Right renal pelvis (tissue), 4 donors: ENCODE data around the gene SIRT4. TPM values are rescaled to one million over a fixed set of nuclear protein-coding genes. Genes with fewer than 3 reads are reported as not detected.
"Not testable (repeated sequence)": the region's sequence is repeated elsewhere in the genome, so short reads cannot be mapped to it uniquely, and the experiment has no call there.

Experiments
- DNase-seq, 4 donors: peaks; one replicate each; pipeline ENCODE4 v3.0.0-alpha.2; 2013; ENCODE audit warnings: low read depth in 4 of 4, low spot score in 3 of 4, missing footprints in 1 of 4
- polyA plus RNA-seq, 4 donors: library from polyadenylated mRNA; unstranded; fragments of 120-200 nt; gene quantifications; one replicate each; pipeline ENCODE4 v1.2.1, GENCODE V29; 2013; ENCODE audit not compliant: insufficient read length in 4 of 4

The SIRT4 gene, protein sequence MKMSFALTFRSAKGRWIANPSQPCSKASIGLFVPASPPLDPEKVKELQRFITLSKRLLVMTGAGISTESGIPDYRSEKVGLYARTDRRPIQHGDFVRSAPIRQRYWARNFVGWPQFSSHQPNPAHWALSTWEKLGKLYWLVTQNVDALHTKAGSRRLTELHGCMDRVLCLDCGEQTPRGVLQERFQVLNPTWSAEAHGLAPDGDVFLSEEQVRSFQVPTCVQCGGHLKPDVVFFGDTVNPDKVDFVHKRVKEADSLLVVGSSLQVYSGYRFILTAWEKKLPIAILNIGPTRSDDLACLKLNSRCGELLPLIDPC
- 1 to 10 TPM; 2.7 to 5.7 (median 3.9) TPM for polyA plus RNA-seq

DNA sequence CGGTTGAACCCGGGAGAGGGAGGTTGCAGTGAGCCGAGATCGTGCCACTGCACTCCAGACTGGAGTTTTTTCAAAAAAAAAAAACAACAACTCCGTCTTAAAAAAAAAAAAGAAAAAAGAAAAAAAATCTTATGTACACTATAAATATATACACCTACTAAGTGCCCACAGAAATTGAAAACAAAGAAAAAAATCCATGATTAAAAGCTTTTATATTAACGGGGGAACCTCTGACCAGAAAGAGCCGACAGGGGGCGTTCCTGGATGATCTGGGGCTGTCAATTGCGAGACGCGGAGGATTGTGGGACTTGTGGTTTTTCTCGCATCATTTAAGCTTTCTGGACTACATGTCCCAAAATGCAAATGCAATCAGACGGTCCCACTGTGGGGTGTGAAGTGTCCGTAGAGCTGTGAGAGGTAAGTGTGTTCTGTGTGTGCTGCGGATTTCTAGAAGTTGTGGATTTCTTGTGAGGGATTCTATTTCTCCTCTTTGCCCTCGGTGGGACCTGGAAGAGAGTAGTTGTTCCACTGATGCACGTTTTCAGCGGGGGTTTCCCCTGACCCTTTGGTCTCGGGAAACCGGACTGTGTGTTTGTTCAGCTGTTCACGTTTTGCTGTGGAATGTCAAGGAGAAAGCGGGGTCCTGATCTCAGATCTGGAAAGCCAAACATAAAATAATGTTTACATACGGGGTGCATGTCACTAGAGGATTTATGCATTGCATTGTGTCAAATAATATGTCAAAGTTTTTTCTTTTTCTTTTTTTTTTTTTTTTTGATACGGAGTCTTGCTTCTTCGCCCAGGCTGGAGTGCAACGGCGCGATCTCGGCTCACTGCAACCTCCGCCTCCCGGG, at the start of gene SIRT4:
SIRT4 (plus strand) TSS at position 360 of the 854 bp plus-strand sequence. CDS start 1,241 bp downstream, outside the sequence.
- peak; percentile 90 to 93 (median 92) for DNase-seq

DNA sequence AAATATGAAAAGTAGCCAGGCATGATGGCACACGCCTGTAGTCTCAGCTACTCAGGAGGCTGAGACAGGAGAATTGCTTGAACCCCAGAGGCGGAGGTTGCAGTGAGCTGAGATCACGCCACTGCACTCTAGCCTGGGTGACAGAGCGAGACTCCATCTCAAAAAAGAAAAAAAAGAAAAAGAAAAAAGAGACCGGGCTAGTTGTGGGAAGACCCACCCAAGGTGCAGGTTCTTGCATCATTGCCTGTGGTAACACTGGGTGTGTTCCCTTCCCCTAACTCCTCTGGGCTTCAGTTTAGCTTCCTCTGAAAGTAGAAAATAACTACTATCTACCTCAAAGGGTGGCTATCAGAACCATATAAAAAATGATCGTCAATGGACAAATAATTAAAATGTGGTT, 48.8 kb upstream of the SIRT4 start:
- not testable (repeated sequence) for DNase-seq

DNA sequence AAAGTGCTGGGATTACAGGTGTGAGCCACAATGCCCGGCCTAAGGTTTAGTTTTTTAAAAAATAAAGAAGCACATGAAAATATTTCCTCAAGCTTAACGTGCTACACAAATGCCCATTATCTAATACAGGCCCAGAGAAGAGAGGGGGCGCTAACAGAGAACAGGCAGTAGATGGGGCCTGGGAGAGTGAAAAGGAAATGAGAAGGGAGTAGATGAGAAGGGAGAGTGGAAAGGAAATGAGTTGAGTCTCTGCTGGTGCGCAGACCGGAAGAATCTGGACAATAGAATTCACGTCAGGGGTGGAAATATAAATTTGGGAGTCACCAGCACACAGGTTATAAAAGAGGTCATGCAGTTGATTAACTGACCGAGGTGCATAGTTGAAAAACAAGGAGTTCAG, 47.3 kb upstream of the SIRT4 start:
- DNase-seq, result no peak

DNA sequence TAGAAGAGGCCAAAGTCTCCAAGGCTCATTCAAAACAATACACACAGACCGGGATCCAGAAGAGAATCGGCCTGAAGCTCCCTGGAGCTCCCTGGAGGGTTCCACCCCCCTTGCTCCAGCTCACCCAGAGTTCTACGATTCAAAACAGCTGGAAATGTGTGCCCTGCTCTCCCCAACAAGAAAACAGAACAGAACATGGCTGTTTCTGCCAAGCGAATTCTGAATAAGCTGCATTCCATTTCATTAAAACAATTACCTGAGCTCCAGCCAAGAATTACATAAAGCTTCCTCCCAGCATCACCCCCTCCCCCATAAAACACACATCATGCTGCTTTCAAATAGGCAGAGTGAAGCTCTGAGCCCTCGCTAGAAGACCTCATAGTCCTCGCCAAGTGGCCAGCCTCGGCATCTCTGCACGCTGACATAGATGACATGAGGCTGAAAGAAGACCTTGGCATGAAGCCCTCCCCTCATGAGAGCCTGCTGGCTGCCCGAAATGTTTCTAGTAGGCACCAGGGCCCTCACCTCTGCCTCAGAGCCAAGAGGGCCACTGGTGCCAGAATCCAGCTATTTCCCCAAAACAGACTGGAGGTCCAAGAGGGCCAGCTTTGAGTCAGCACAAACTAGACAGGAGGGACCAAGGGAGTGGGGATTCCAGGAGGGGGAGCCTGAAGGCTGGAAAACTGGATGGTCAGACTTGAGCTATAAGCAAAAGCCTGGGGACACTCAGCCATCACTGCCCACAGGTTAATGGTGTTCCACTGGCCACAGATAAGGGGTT, 44.9 kb upstream of the SIRT4 start:
- peak in 1 of 4 donors; percentile 63 for DNase-seq

DNA sequence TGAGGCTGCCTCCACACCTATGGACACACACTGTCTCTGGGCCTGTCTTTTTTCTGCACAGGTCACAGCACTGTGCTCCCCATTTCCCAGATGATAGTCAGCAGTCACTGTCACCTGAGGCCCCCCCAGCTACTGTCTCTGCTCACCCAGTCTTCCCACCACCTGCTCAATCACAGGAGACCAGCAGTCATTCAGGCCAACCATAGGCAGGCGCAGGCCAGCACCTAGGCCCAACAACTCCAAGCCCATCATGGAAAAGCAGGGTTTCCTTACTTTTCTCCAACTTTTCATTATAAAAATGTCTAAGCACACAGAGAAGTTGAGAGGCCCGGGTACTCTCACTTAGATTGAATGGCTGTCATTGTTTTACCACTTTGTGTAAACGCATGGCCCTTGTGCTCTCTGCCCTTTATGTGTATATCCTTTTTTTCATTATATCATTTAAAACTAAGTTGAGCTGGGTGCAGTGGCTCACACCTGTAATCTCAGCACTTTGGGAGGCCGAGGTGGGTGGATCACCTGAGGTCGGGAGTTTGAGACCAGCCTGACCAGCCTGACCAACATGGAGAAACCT, 43.7 kb upstream of the SIRT4 start:
- no peak for DNase-seq

DNA sequence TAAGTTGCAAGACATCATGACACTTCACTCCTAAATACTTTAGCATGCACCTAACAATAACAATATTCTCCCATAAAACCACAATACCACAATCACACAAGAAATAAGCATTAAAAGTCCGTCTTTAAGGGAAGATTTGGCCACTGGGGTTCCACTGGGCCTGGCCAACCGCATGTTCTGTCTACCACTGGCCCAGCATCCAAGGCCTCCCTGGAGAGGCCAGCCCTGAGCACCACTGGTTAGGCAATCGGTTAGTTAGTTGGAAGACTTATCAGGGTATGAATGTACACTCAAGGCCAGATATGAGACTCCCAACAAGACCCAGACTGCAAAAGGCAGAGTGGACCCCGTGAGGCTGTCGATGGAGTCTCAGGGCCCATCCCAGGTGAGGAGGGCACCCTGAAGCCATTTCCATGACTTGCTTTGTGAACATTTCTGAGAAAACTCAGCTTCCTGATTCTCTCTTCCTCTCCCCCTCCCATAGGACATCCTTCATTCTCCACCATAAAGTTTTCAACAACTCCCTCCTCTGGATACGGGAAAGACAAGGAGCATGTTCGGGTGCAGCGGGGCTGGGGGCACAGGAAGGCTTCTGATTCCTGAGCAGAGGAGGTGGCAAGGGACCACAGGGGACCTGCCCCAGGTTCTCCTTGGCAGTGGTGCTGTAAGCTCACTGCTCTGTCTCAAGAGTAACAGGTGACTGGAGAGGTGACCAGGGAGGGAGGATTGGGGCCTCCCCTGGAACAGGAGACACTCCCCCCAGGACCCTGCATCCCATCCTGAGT, 42.5 kb upstream of the SIRT4 start:
- DNase-seq, result no peak

DNA sequence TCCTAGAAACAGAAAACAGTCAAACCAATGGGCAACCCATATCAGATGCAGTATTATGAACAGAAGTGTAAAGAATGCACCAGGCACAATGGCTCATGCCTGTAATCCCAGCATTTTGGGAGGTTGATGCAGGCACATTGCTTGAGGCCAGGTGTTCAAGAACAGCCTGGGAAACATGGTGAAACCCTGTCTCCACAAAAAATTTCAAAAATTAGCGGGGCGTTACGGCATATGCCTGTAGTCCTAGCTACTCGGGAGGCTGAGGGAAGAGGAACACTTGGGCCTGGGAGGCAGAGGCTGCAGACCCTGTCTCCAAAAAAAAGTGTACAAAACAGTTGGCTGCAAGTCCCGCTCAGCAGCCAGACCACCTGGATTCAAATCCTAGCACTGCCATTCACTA, 41.5 kb upstream of the SIRT4 start:
- DNase-seq, result no peak

DNA sequence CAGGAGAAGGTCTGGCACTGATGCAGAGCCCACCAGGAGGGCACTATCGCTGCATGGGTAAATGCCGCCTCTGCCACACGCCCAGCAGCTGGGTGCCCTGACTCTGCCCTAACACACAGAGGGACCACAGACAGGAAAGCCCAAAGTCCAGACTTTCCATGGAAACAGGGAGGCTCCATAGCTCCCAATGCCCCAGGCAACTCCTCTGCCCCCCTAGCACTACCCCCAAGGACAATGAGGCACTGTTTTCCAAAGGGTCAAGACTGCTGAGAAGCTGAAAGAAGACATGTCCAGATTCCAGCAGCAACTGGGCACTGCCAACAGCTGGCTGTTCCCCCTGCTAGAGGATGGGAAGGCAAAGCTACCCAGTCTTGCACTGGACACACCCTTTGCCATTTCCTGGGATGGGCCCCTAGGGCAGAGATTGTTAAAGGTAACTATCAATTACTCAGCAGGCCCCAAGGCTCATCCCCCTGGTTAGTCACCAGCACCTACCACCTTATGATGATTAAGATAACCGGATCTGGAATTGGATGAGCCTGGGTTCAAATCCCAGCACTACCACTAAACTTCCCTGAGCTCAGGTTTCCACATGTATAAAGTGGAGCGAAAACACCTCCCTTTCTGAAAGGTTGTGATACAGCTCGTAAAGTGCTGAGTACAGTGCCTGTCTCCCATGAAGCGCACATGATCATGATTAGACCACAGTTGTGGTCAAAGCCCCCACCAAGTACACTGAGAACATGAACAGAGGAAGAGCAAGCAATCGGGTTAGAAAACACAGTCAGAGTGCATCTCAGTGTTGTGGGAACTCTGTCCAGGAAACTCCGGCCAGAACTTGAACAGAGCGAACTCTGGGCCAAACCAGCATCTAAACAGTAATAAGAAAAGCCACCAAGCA, 39.9 kb upstream of the SIRT4 start:
- DNase-seq, result no peak

DNA sequence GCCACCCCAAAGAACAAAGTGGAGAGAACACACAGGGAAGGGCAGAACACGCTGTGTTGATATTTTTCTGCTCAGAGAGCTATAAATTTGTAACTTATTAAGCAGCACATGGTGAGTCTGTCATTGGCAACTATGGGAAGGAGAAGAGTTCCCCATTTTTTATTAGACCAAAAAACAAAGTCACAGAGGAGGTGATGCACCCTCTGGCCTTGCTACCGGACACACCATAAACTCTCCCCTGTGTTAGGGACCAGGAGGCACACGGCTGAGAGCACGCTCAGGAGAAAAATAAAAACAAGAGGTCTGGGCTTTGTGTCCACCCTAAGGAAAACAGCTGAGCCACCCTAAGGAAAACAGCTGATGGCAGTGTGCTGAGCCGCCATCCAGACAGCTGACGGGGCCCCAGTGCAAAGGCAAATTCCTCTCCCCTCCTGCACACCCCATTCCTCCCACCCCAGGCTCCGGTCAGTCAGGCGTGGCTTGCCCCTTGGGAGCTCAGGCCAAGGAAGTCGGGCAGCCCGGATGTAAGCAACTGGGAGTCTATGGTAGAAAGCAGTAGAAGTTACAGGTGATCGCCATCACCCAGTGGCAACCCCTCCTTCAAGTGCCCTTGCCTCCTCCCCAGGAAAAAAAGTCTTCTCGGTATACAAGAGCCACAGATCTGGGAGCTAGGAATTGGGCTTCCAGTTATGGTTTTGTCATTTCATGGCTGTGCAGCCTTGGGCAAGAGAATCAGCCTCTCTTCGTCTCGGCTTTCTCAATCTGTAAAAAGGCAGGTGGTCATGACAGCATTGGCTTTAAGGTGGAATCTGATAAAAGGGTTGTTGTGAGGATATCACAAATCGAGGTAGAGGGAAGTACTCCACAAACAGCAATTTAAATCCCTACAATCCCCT, 39.0 kb upstream of the SIRT4 start:
- DNase-seq, result no peak

DNA sequence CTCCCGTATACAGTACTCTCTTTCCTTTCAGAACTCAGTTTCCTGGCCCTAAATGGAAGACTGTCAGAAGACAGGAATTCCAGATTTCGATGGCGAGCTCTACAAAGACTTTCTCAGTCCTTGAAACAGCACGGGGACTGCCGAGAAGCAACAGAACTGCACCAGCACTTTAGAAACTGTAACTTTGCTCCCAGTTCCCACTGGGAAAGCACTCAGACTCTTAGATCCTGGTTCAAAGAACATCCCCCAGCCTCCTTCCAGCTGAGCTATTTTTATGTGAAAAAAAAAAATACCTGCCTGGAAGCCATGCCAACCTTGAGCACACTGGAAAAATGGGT, 38.4 kb upstream of the SIRT4 start:
- no peak for DNase-seq

DNA sequence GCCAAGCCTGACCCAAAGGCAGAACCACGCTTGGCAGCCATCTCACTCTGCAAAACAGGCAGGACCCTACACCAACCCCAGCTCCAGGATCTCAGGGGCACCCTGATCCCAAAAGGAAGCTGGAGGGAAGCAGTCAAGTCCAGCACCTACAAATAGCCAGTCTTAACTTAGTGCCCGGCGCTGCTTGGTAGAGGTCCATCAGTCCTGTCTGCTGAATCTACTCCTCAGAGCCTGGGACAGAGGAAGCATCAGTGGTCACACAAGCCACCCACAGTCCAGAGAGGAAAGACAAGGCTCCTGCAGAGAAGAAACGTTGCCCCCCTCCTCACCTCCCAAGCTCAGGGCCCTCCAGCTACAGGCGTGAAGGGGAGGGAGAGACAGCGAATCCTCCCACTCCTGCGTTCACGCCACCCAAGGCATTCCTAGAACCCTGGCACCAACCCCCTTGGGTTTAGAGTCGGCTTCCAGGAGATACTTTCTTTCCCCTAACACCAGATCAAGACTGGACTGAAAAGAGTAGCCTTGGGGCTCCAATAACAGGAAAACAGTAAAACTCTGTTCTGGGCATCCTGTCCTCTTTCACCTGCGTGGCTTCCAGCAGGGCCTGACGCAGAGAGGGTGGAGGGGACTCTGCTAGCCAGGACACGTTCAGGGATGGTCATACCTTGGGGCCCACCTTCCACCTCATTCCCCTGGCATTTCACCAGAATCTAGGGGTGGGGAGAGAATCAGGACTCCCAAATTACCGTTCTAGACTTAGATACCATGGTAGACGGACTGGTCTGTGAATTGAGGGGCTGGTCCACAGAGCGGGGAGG, 37.8 kb upstream of the SIRT4 start:
- no peak for DNase-seq

DNA sequence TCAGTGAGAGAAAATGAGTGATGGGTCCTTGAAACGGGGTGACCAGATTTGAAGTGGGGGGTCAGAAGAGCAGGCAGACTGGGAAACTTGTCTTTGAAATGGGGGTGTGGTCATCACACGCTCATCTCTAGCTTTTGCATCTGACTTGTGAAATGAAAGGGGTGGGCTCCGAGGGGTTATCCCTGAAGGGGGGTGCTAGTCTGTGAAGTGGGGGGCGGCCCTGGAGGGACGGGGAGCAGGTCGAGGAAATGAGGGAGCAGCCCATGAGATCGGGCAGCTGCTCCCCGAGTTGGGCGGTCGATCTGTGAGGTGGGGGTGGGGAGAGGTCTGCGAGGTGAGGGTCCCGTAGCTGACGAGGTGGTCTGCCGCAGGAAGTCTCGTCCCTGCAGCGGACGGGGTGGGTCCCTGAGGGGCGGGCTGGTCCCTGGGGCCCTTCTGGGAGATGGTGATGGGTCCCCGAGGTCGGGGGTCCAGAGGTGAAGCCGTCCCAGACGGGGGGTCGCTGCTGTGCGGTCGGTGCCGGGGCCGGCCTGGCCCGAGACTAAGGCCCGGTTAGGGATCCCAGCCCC, 37.1 kb upstream of the SIRT4 start:
- DNase-seq, result no peak

DNA sequence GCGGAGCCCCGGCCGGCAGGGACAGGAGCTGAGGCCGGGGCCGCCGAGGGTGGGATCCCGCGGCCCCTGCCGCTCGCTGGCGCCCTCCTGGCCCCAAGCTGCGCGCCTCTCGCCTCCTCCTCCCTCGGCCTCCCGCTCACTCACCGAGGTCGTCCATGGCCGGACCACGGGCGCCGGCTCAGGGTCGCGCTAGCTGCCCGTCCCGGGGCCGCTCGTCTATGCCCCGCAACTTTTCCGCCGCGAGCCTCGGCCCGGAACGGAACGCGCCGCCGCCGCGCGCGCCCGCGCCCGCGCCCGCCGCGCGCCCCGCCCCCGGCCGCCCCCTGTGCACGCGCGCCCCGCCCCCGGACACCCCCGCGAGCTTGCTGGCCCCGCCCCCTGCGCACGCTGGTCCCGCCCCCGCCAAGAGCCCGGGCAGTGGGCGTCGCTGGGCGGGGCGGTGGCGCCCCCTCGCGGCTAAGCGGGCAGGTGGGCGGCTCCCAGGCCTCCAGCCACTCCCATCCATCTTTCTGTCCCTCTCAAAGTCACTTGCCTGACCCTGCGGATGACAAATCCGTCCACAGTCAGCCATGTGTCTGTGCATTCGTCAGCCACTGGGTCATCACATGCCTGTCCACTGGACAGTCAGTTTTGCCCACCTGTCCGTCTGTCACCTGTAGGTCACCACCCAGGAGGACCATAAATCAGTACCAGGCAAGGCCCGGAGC, 36.5 kb upstream of the SIRT4 start, which contains the start of gene PXN:
PXN (minus strand) TSS at position 258 of the 707 bp plus-strand sequence; CDS start at position 157, 101 bp downstream.
- DNase-seq, result peak in 3 of 4 donors; percentile 68 to 73 (median 72)

DNA sequence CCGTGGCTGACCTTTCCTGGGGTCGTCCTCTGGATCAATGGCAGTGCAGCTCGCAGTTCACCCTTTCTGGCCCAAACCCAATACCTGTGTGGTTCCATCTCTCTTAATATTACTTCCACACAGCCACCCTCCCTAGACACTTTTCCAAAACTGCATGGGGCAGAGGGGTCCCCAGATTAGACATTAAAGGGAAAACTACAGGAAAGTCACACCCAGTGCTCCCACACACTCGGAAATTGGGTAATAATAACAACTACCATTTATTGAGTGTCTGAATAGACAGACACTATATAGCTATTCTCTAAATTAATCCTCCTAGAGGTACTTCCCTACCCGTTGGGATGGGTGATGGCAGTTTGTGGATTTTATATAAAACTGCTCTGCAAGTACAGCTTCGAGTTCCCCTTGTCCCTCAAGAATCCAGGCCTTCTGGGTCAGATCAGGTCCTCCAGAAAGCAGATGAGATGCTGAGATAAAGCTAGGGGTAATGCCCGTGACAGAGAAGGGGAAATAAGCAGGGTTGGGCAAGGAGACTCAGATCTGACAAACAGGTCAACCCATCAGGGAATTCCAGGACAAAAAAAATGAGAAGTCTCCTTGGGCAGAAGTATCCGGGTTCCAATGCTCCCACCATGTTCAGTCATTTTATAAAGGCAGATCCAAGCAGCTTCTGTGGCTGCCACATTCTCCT, 35.8 kb upstream of the SIRT4 start:
- no peak for DNase-seq

DNA sequence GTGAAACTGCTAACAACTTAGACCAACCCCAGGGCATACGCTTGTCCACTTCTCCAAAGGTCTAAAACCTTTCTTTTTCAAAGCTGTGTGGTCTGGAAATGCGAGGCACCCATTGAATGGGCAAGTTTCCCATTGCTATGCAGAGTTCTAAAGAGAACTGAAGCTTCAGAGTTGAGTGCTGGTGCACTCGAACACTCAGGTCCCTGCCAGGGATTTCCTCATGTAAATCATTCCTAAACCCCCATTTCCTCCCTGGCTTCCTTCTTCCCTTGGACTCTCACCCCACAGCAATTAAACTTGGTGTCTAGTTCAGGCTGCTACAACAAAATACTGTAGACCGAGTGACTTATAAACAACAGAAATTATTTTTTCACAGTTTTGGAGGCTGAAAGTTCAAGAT, 34.4 kb upstream of the SIRT4 start:
- no peak for DNase-seq
